DND-41 (cell line): ENCODE measurements around the gene DBP.

ENCODE experiments used
- ATAC-seq: fragments of 200-7000 bp; cut with Tn5 transposase; 3 replicates; pipeline ENCODE4 v1.9.1; 2021; ENCODE audit warnings: low read depth; ENCODE audit not compliant: insufficient read depth
- DNase-seq: peaks from one replicate; pipeline ENCODE4 v3.0.0-alpha.2; 2020
- H2AFZ ChIP-seq: 2 replicates; pipeline ENCODE4 v1.6.0; 2012; ENCODE audit warnings: low read depth, low read length
- H3K27ac ChIP-seq: 2 replicates; pipeline ENCODE4 v1.5.1; 2012; ENCODE audit warnings: low read length, inconsistent platforms
- H3K27me3 ChIP-seq: fragments of 200-600 bp; sonication (generic); 2 replicates; pipeline ENCODE4 v1.6.0; 2012; ENCODE audit warnings: low read length, mild to moderate bottlenecking, inconsistent platforms; ENCODE audit not compliant: insufficient read depth, poor library complexity
- H3K36me3 ChIP-seq: 2 replicates; pipeline ENCODE4 v1.5.1; 2012; ENCODE audit warnings: low read length, inconsistent platforms; ENCODE audit not compliant: insufficient read depth
- H3K4me1 ChIP-seq: 2 replicates; pipeline ENCODE4 v1.5.1; 2012; ENCODE audit warnings: mild to moderate bottlenecking, low read length; ENCODE audit not compliant: insufficient read depth
- H3K4me2 ChIP-seq: 2 replicates; pipeline ENCODE4 v1.6.0; 2012; ENCODE audit warnings: mild to moderate bottlenecking, moderate library complexity, low read length, inconsistent platforms; ENCODE audit not compliant: insufficient read depth
- H3K4me3 ChIP-seq, 2 experiments: fragments of 200-600 bp in 1 of 2; shearing (Covaris generic) in 1 of 2; 2 replicates each; pipeline ENCODE4 v1.5.1; 2012 to 2016; ENCODE audit warnings: inconsistent platforms in 2 of 2, low read length in 2 of 2, mild to moderate bottlenecking in 2 of 2, low read depth in 1 of 2, moderate library complexity in 1 of 2
- H3K79me2 ChIP-seq: 2 replicates; pipeline ENCODE4 v1.6.0; 2012; ENCODE audit warnings: low read length, inconsistent platforms; ENCODE audit not compliant: insufficient read depth
- H3K9ac ChIP-seq: 2 replicates; pipeline ENCODE4 v1.6.0; 2012; ENCODE audit warnings: low read depth, mild to moderate bottlenecking, inconsistent platforms, low read length, moderate library complexity
- H3K9me3 ChIP-seq: 2 replicates; pipeline ENCODE4 v1.5.1; 2012; ENCODE audit warnings: low read length, moderate library complexity, mild to moderate bottlenecking, inconsistent platforms; ENCODE audit not compliant: insufficient read depth, severe bottlenecking
- H4K20me1 ChIP-seq: 2 replicates; pipeline ENCODE4 v1.6.0; 2012; ENCODE audit warnings: low read length; ENCODE audit not compliant: insufficient read depth
- EZH2 ChIP-seq: IDR thresholded peaks from 3 replicates; pipeline ENCODE4 v1.6.1; 2012; ENCODE audit warnings: borderline replicate concordance, low read depth, mild to moderate bottlenecking, moderate library complexity, low read length, inconsistent platforms; ENCODE audit not compliant: severe bottlenecking
- TF ChIP-seq, protein P1 (sequence below): IDR thresholded peaks from 2 replicates; pipeline ENCODE4 v1.5.1; 2012; ENCODE audit warnings: borderline replicate concordance, low read length, moderate library complexity, mild to moderate bottlenecking; ENCODE audit not compliant: poor library complexity, severe bottlenecking; ENCODE audit errors: extremely low read depth

The DBP gene

DNA sequence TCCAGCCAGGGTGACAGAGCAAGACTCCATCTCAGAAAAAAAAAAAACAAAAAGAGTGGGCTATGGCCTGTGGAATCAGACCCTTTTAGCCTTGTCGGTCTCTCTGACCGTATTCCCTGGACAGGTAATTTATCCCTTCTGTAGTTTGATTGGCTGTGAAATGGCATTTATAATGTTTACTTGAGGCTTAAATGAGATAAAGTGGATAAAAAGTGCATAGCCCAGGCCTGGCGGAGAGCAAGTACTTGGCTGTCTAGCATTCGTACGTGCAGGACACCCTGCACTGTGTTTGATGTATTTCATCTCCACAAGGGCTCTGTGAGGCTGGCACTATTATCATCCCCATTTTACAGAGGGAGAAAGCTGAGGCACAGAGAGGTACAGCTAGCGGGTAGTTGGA lies 28.6 kb upstream of the DBP start:
- no peak overlapping the region for H3K4me2 ChIP-seq
- DNase-seq (no peak), ATAC-seq (no peak)
- no peaks in the 10 kb centered on the region for H4K20me1 ChIP-seq
- peaks cover 11% of the 10 kb centered on the region for H3K4me1 ChIP-seq
- no peak overlapping the region for H3K9ac ChIP-seq
- no peaks in the 10 kb centered on the region for H3K9me3 ChIP-seq
- no peak for TF ChIP-seq EZH2
- TF ChIP-seq, protein P1, sequence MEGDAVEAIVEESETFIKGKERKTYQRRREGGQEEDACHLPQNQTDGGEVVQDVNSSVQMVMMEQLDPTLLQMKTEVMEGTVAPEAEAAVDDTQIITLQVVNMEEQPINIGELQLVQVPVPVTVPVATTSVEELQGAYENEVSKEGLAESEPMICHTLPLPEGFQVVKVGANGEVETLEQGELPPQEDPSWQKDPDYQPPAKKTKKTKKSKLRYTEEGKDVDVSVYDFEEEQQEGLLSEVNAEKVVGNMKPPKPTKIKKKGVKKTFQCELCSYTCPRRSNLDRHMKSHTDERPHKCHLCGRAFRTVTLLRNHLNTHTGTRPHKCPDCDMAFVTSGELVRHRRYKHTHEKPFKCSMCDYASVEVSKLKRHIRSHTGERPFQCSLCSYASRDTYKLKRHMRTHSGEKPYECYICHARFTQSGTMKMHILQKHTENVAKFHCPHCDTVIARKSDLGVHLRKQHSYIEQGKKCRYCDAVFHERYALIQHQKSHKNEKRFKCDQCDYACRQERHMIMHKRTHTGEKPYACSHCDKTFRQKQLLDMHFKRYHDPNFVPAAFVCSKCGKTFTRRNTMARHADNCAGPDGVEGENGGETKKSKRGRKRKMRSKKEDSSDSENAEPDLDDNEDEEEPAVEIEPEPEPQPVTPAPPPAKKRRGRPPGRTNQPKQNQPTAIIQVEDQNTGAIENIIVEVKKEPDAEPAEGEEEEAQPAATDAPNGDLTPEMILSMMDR, result no peak
- H3K27me3 ChIP-seq, result no peaks in the 10 kb centered on the region
- H2AFZ ChIP-seq, result no peak overlapping the region
- no peak overlapping the region for H3K4me3 ChIP-seq
- no peaks in the 10 kb centered on the region for H3K79me2 ChIP-seq
- no peaks in the 10 kb centered on the region for H3K36me3 ChIP-seq
- H3K27ac ChIP-seq, result no peak overlapping the region

DNA sequence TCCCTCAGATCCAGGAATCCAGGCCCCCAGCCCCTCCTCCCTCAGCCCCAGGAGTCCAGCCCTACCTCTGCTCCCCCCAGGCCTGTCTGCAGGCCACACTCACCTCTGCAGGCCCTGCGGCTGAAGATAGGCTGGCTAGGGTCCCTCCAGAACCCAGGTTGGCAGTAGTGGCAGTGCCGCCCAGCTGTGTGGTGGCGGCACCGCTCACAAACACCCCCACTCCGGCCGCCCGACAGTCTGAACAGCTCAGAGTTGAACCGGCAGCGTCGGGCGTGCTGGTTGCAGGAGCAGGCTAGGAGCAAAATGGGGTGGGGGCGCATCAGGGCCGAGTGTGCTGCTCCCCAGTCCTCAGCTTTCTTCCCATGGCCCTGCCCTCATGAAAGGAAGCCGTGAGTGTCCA lies 27.3 kb upstream of the DBP start:
- Histone ChIP-seq H3K27me3 (no peaks in the 10 kb centered on the region), H3K4me1 (peaks cover 20% of the 10 kb centered on the region), H3K27ac (no peak overlapping the region), H3K9me3 (no peaks in the 10 kb centered on the region), H4K20me1 (no peaks in the 10 kb centered on the region), H3K79me2 (no peaks in the 10 kb centered on the region), H3K4me3 (no peak overlapping the region), H3K9ac (no peak overlapping the region), H3K36me3 (no peaks in the 10 kb centered on the region), H3K4me2 (no peak overlapping the region), H2AFZ (no peak overlapping the region)
- DNase-seq, result no peak
- ATAC-seq, result no peak
- TF ChIP-seq, protein P1, result no peak
- no peak for TF ChIP-seq EZH2

DNA sequence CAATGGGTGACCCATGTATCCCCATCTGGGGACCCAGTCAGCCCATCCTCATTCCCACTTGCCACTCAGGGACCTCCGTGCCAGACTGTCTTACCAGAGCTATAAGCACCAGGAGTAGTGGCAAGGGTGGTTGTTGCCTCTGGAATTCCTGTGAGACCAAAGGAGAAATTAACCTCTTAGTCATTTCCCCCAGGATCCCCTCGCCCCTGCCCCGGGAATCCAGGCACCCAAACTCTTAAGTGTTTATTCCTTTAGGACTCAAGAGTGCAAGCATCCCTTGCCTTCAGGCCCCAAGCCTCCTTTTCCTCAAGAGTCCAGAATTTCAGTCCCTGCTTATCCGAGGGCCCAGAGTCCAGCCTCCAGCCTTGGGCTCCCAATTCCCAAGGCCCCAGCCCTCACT lies 26.5 kb upstream of the DBP start:
- ATAC-seq (no peak), DNase-seq (no peak)
- TF ChIP-seq, protein P1, result no peak
- TF ChIP-seq EZH2, result no peak
- no peak overlapping the region for H3K9ac ChIP-seq
- no peaks in the 10 kb centered on the region for H3K27me3 ChIP-seq
- no peak overlapping the region for H3K27ac ChIP-seq
- no peak overlapping the region for H3K4me3 ChIP-seq
- H3K36me3 ChIP-seq, result no peaks in the 10 kb centered on the region
- H3K4me2 ChIP-seq, result no peak overlapping the region
- H3K9me3 ChIP-seq, result no peaks in the 10 kb centered on the region
- H3K4me1 ChIP-seq, result peaks cover 20% of the 10 kb centered on the region
- H3K79me2 ChIP-seq, result no peaks in the 10 kb centered on the region
- no peaks in the 10 kb centered on the region for H4K20me1 ChIP-seq
- H2AFZ ChIP-seq, result no peak overlapping the region

DNA sequence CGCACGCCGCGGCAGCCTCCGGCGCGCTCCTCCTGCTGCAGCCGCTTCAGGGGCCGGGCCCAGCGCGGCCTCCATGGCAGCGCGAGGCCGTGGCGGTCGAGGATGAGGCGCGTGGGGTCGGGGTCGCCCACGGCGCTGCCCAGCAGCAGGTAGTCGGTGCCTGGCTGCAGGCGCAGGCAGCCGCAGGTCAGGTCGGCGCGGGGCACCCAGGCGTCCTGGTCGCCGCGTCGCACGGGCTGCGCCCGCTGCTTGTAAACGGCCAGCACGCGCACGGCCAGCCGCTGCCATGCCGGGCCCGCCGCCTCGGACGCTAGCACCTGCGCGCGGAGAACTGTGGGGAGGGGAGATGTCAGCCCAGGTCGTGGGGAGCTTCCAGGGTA lies 24.5 kb upstream of the DBP start:
- Histone ChIP-seq H3K27me3 (no peaks in the 10 kb centered on the region), H3K4me1 (peaks cover 20% of the 10 kb centered on the region), H3K36me3 (no peaks in the 10 kb centered on the region), H4K20me1 (no peaks in the 10 kb centered on the region), H3K4me3 (peak overlapping the region in 1 of 2 experiments; percentile 39; a peak in 1 of 4 replicates), H3K9me3 (no peaks in the 10 kb centered on the region), H2AFZ (peak overlapping the region; percentile 84), H3K9ac (peak overlapping the region; percentile 39), H3K79me2 (no peaks in the 10 kb centered on the region), H3K4me2 (peak overlapping the region; percentile 61), H3K27ac (peak overlapping the region; percentile 78)
- DNase-seq, result no peak
- no peak for TF ChIP-seq EZH2
- TF ChIP-seq, protein P1, result no peak
- no peak for ATAC-seq
